Choroid plexus epithelial cell (primary cell): Measurements from ENCODE around the gene LAMA5.
A peak's percentile ranks its signal among the peaks of the same experiment; 100 is the strongest.

Source experiments
- DNase-seq: peaks from one replicate; pipeline ENCODE4 v3.0.0-alpha.2; 2010; ENCODE audit warnings: low read depth
- H3K4me3 ChIP-seq: 2 replicates; pipeline ENCODE4 v1.5.1; 2011; ENCODE audit warnings: low read depth, mild to moderate bottlenecking, control low read depth, low read length, moderate library complexity
- TF ChIP-seq, protein P1 (sequence below): conservative IDR thresholded peaks from 2 replicates; pipeline ENCODE4 v1.5.1; 2011; ENCODE audit warnings: low read depth, mild to moderate bottlenecking, control low read depth, inconsistent platforms, low read length, moderate library complexity

Gene LAMA5, protein sequence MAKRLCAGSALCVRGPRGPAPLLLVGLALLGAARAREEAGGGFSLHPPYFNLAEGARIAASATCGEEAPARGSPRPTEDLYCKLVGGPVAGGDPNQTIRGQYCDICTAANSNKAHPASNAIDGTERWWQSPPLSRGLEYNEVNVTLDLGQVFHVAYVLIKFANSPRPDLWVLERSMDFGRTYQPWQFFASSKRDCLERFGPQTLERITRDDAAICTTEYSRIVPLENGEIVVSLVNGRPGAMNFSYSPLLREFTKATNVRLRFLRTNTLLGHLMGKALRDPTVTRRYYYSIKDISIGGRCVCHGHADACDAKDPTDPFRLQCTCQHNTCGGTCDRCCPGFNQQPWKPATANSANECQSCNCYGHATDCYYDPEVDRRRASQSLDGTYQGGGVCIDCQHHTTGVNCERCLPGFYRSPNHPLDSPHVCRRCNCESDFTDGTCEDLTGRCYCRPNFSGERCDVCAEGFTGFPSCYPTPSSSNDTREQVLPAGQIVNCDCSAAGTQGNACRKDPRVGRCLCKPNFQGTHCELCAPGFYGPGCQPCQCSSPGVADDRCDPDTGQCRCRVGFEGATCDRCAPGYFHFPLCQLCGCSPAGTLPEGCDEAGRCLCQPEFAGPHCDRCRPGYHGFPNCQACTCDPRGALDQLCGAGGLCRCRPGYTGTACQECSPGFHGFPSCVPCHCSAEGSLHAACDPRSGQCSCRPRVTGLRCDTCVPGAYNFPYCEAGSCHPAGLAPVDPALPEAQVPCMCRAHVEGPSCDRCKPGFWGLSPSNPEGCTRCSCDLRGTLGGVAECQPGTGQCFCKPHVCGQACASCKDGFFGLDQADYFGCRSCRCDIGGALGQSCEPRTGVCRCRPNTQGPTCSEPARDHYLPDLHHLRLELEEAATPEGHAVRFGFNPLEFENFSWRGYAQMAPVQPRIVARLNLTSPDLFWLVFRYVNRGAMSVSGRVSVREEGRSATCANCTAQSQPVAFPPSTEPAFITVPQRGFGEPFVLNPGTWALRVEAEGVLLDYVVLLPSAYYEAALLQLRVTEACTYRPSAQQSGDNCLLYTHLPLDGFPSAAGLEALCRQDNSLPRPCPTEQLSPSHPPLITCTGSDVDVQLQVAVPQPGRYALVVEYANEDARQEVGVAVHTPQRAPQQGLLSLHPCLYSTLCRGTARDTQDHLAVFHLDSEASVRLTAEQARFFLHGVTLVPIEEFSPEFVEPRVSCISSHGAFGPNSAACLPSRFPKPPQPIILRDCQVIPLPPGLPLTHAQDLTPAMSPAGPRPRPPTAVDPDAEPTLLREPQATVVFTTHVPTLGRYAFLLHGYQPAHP (N-terminal part only)

GRCh38 chr20:62367136-62367632, at the start of gene LAMA5:
LAMA5 (minus strand) TSS chr20:62367312; CDS start chr20:62367245, 67 bp downstream.
- peak within 1 kb of the TSS; percentile 65 for H3K4me3 ChIP-seq
- DNase-seq, result no peak

GRCh38 chr20:62415354-62416111, 48.4 kb upstream of the LAMA5 start:
- H3K4me3 ChIP-seq, result no peak overlapping the region
- TF ChIP-seq, protein P1, sequence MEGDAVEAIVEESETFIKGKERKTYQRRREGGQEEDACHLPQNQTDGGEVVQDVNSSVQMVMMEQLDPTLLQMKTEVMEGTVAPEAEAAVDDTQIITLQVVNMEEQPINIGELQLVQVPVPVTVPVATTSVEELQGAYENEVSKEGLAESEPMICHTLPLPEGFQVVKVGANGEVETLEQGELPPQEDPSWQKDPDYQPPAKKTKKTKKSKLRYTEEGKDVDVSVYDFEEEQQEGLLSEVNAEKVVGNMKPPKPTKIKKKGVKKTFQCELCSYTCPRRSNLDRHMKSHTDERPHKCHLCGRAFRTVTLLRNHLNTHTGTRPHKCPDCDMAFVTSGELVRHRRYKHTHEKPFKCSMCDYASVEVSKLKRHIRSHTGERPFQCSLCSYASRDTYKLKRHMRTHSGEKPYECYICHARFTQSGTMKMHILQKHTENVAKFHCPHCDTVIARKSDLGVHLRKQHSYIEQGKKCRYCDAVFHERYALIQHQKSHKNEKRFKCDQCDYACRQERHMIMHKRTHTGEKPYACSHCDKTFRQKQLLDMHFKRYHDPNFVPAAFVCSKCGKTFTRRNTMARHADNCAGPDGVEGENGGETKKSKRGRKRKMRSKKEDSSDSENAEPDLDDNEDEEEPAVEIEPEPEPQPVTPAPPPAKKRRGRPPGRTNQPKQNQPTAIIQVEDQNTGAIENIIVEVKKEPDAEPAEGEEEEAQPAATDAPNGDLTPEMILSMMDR, result no peak
- DNase-seq, result no peak

More at GRCh38 chr20:62367136-62367632, at the start of gene LAMA5:
- TF ChIP-seq, protein P1, result no peak

DNA sequence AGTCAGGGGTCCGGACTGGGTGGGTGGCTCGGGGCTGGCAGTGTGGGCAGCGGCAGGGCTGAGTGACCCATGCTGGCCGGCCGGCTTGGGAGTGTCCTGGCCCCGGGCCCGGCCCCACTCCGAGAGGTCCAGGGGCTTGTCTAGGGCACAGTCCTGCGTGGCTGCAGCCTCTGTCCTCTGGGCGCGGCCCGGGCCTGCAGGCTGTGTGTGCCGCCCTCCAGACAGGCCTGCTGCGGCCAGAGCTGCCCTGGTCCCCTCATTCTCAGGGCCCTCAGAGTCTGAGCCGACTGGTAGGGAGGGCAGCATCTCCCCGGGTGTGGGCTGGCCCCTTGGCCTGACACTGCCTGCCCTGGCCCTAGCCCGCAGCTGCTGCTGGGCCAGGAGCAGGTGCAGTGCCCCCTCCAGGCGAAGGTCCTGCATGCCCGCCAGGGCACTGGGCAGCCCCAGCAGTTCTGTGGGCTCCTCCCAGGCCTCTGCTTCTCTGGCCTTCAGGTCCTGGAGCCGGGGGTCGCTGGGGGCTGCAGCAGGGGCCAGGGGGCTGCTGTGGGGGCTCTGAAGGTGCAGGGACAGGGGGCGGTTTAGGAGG, 46.9 kb upstream of the LAMA5 start:
- DNase-seq, result no peak
- H3K4me3 ChIP-seq, result no peak overlapping the region
- TF ChIP-seq, protein P1, result no peak

DNA sequence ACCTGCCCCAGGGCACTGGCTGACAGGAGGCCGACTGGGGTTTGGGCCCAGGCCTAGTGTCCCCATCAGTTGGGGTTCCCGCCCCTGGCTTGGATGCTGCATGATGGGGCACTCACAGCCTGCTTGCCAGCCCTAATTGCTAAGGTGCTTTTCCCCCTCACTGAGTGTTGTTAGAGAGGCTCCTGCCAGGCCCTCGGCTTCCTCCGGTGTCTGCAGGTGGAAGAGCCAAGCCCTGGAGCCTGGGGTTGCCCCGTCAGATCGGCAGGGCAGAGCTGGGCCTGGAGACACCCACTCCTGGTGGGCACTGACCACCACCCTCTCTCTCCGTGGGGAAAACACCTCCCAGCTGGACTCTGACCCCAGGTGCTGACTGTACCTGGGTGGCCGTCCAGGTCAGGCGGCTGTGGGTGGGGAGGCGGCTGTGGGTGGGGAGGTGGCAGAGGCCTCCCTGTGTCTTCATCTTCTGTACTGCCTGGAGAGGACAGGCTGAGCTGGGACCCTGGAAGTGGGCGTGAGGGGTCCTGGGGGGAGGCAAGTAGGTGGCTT, 46.0 kb upstream of the LAMA5 start:
- H3K4me3 ChIP-seq, result no peak overlapping the region
- TF ChIP-seq, protein P1, result no peak

GRCh38 chr20:62412194-62413024, 45.3 kb upstream of the LAMA5 start:
- TF ChIP-seq, protein P1, result no peak
- no peak overlapping the region for H3K4me3 ChIP-seq
- DNase-seq, result no peak

More for the DNA sequence above, 46.0 kb upstream of the LAMA5 start:
- DNase-seq, result no peak
